Femur (tissue), 1 donor: ENCODE data around the gene POC1B.

Experiments used
- DNase-seq: peaks from one replicate; pipeline ENCODE4 v3.0.0-alpha.2; 2017

Gene POC1B

DNA sequence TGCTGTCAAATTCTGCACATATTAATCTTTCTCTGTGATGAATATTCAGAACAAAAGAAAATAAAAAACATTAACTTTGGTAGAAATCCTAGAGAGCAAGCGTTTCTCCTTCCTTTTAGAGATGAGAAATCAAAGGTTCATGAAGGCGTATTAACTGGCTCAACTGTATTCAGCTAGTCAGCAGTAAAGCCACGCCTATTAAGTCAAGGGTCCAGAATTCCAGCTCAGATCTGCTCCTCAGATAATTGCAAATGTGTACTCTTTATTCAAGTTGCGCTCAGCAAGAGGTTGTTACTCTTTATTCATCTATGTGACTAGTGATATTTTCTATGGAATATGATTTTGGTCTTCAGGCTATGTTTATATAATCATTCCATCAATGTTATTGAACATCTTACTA, 13.1 kb upstream of the POC1B start:
- DNase-seq = no peak

DNA sequence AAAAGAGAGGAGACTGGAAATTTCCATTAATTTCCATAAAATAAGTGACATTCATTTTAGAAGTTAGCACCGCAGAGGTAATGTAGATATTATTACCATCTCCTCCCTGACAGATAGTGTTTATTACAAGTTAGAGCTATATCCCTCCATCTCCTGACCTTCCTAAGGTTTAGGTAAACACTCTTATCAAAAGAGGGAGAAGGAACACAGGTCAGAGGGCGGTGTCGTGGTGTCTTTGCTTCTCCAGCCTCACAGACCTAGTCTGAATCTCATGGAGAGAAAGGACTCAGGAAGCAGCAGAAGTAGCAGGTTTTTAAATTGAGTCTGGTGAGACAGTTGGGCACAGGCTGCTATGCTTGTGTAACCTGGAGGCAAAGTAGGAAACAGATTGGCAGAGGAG, 11.5 kb upstream of the POC1B start:
- DNase-seq = no peak

DNA sequence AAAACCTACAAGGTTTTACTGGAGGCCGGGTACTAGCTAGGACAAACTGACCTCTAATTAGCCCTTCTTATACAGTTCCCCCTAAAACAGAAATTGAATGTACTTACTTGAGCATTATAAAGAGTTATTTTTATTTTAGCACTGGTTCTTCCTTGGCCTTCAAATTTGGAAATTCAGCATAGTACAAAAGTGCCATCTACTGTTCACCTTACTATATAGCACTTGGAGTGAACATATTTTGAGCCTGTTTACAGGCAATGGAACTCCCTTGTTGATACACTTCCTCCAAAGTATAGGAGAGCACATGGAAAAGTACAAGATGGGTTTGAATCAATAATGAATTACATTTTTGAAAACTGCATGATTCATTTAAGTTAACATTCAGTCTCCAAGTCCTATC, 3.9 kb upstream of the POC1B start:
- no peak for DNase-seq

DNA sequence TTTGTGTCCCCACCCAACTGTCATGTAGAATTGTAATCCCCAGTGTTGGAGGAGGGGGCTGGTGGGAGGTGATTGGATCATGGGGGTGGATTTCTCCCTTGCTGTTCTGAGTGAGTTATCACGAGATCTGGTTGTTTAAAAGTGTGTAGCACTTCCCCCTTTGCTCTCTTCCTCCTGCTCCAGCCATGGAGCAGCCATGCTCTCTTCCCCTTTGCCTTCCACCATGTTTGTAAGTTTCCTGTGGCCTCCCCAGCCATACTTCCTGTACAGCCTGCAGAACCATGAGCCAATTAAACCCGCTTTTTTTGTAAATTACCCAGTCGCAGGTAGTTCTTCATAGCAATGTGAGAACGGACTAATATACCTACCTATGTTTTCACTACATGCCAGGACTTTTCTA, 2.6 kb upstream of the POC1B start:
- no peak for DNase-seq

DNA sequence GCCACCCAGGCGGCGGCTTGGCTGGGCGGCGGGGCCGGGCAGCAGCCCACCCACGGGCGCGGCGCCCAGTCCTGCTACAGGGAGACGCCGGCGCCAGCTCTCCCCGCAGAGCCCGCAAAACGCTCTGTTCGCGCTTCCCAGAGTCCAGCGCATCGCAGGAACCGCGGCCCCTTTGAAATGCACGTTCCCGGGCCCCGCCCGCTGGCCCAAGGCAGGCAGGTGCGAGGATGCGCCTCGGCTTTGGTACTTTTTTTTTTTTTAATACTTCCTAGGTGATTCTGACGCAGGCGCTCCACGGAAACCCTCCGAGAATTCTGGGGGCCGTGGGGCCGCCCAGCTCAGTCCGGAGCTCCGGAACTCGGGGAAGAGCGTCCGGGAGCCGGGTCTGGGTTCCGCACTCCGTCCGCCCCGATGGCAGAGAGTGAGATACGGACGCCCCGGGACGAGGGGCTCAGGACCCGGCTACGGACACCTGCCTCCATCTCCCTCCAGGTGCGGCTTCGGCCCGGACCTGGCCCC, 483 bp downstream of the POC1B start:
- no peak for DNase-seq

DNA sequence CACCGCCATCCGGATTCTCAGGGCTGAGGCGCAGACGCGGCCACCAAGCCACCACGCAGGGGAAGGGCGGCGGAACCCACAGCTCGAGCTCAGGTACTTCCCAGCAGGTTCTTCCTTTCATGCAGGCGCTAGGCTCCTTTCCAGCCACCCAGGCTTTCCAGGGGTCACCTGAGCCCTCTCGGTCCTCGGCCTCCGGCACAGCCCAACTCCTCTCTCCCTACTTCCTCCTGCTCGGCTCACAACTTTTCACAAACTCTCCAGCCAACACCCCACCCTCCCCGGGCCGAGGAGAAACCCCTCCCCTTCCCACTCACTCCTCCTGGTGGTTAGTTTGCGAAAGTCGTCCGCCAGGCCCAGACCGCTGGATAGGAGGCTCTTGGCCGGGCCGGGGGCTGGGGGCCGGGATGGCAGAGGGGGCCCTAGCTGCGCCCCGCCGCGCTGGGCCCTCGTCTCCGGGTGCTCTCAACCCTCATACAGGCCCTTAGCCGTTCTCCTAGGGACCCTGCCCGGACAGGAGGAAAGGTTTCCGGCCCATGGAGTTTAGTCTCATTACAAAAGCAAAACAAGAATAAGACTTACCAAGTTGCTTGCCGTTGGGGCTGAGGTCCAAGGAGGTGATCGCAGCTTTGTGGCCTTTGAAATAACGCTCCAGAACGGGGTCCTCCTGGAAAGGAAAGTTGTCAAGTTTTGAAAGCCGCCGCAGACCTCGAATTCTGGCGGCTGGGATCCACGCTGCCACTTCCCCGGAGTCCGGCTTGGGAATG, 1.1 kb downstream of the POC1B start, which contains the start of gene GALNT4:
Gene GALNT4, minus strand, starts transcription at position 256 of the 764 bp plus-strand sequence. Its CDS starts 247 bp downstream, at position 9.
- peak; percentile 93 for DNase-seq

DNA sequence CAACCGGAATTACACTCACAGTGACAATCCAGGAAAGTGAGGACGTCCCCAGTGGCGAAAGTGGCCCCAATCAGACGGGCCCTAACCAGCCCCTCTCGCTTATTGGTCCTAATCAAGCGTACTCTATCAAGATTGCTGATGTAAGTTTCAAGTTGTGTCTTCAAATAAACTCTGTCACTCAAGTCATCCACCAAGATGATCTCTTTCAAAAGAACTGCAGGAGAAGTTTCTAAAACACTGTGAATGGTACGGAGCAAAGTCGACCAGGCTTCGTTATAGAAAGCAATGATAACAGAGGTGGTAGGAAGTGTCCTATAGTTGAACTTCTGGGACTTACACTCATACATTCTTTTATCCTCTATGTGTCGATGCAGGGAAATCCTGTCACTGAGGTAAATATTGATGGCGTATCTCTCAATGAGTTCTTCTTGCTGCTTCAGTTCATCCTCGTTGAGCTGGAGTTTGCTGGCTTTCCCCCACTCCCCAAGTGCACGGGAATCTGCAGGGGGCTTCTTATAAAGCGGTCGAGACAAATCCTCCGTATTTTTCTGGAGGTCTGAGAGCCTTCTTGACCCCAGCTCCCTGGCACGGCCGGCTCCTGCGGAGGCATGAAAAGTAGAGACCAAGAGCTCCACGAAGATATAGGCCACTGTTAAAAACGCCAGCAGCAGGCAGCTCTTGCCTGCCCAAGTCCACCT, 1.9 kb downstream of the POC1B start:
- no peak for DNase-seq

DNA sequence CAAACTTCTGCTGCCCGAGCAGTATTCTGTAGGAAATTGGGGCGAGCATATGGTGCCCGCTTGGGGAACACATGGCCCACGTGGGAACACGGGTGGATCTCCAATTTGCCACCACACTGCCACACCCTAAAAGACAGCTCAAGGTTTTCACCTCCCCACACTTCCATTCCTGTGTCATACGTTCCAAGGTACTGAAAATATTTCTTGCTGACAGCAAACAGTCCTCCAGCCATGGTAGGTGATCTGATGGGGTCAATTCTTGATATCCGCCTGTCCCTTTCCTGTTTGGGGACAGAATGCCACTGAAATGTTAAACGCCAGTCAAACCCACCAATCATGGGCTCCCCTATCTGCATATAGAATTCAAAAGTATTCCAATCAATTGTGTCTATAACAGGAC, 2.5 kb downstream of the POC1B start:
- DNase-seq = no peak

DNA sequence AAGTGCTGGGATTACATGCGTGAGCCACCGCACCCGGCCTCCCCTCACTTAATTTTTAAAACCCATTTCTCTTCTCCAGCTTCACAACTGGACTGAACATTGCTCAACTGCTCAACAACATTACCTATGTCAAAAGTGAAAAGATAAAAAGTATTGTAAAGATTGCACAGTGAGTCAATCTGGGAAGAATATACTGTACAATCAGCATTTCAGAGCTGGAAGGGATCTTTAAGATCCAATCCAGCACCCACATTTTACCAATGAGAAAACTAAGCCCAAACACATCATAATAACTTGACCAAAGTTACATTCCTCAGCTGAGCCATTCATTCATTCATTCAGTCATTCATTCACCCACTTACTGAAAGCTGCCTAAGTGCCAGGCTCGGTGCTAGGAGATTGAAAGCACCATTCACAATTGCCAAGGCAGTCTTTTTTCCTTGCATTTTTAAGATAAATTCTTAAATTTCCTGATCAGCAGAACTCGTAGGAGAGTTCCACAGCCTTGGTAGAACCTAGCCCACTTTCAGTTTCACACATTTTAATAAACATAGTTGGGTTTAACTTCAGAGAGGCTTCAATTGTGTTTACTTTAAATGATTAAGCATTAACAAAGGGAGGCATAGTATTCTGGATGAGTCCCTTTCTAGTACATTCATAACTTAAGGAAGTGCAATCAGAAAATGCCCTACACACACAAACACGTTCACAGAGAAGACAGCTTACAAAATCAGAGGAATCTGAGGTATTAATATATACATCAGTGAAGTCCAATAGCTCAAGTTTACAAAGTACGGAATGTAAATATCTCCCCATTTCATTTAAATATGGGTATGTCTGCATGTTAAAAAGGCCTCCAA, 4.3 kb downstream of the POC1B start:
- no peak for DNase-seq

DNA sequence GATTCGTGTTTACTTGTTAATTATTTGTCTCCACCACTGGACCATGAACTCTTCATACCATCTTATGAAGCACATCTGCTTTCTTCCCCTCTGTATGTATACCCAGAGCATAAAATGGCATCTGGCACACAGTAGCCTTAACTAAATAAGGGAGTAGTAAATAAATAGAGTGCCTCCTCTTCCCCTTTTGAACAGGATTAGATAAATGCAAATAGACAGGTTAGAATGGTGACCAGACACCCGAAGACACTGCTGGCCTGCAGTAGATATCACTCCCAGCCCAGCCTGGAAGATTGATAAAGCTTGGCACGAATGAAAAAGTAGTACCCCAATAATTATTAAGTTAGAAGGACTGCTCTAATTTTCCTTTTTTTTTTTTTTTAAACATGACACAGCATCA, 8.1 kb downstream of the POC1B start:
- no peak for DNase-seq

DNA sequence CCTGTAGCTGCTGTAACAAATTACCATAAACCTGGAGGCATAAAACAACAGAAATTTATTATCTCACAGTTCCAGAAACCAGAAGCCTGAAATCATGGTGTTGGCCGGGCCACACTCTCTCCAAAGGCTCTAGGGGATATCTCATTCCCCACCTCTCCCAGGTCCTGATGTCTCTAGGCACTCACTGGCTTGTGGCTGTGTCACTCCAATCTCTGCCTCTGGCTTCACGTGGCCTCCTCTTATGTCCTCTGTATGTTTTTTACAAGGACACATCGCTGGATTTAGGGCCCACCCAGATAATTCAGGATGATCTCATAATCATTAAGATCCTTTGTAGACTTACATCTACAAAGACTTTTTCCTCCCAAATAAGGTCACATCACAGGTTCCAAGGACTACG, 9.2 kb downstream of the POC1B start:
- DNase-seq = no peak

DNA sequence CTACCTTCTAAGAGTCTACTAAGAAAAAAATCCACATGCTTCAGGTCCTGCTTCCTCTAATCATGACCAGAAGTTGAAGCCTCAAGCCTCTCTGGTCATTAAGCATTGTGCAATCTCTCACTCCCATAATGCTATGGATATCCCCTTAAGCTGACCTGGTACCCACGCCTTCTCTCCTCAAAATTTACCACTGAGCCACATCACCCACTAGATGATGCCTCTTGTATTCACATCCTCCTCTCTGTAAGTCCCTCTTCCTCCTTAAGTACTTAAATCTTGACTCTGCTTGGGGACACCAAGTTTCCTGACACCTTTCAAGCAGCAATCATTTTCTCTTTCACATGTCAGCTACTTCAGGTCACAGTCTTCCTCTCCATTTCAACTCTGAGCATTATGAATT, 11.1 kb downstream of the POC1B start:
- DNase-seq = no peak

DNA sequence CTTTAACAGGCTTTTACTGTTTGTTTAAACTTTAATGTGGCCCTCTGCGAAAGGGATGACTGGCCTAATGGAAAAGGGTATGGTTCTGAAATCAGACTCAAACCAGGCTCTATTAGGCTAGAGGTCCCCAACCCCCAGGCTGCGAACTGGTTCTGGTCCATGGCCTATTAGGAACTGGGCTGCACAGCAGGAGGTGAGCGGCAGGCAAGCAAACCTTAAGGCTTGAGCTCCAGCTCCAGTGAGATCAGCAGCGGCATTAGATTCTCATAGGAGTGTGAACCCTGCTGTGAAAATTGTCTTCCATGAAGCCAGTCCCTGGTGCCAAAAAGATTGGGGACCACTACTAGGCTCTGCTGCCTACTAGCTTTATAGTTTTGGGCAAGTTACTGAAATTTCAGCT, 12.3 kb downstream of the POC1B start:
- DNase-seq = no peak

DNA sequence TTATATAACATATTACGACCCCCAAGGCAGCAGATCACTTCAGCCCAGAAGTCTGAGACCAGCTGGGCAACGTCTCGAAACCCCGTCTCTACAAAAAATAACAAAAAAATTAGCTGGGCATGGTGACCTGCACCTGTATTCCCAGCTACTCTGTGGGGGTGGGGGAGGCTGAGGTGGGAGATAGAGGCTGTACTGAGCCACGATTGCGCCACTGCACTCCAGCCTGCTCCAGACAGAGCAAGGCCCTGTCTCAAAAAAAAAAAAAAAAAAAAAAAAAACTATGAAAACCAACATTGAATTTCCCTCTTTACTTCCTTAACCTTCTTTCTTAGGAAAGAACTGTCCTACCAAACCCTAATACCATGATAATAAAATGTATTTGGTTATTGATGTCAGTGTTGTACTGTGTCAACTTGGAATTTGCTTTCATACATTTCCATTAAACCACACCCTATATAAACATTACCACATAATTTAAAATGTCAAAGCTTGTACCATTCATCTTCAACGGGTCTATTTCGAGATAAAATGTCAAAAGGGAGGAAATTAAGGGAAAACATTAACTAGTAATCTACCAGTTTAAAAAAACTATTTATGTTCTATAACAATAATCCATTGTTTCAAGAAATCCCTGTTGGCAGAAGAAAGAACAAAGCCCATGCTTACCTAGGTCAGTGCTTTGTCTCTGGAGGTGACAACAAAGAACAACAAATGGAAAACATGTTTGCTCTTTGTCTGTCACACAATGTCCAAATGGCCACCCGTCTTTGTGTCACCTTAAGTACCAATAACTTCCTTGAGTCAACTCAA, 18.6 kb downstream of the POC1B start:
- DNase-seq = no peak

DNA sequence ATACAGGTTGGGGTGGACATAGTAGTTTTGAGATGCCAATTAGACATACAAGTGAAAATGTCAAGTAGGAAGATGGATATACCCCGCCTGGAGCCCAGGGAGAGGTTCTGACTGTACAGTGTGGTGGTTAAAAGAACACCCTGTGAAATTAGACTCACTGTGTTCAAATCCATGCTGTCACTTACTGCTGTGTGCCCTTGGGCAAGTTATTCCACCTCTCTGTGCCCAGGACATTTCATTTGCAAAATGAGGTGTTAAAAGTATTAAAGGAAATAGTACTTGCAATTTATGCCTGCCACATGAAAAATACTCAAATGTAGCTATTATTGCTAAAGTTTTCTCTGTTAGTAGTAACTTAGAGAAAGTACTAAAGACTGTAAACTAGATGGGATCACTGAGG, 19.8 kb downstream of the POC1B start:
- no peak for DNase-seq

DNA sequence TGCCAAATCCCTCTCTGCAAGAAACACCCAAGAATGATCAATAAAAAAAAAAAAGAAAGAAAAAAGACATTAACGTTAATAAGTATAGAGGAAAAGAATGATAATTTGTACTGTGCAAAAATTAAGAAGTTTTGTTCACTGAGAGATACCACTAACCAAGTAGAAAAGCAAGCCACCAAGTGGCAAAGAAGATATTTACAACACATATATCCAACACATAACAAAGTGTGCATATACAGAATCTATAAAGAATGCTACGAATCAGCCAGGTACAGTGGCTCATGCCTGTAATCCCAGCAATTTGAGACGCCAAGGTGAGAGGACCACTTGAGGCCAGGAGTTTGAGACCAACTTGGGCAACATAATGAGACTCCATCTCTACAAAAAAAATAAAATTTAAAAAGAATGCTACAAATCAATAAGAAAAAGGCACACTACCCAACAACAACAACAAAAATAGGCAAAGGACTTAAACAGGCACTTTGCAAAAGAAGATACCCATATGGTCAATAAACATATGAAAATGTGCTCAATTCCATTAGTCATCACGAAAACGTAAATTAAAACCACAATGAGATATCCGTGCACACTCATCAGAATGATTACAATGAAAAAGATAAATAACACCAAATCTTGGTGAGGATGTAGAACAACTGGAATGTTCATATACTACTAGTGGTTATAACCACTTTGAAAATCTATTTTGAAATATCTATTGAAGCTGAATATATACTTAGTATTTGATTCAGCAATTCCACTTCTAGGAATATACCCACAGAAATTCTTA, 21.1 kb downstream of the POC1B start:
- no peak for DNase-seq

DNA sequence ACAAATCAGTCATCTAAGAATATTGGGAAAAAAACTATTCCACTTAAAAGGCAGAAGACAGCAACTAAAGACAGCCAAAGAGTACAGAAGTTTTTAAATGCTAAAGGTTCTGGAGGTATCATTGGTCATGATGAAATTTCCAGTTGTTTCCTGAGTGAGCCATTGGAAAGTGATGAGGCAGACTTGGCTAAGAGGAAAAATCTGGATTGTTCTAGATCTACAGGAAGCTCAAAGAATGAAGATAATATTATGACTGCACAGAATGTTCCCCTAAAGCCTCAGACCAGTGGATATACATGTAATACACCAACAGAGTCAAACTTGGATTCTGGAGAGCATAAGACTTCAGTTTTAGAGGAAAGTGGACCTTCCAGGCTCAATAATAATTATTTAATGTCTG, 24.1 kb downstream of the POC1B start:
- no peak for DNase-seq

DNA sequence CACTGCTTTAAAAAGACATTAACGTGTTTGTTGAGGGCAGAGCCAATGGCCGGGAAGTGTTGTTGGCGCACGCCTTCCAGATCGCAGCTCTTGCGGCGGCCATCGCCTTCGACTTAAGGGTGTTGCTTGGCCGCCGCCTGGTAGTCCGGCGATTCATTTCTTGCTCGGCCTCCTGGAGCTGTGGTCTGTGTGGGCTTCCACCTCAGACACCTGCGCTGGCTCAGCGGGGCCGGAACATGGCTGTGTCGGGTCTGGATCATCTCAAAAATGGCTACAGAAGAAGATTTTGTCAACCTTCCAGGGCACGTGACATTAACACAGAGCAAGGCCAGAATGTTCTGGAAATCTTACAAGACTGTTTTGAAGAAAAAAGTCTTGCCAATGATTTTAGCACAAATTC, 26.0 kb downstream of the POC1B start:
- DNase-seq = no peak

DNA sequence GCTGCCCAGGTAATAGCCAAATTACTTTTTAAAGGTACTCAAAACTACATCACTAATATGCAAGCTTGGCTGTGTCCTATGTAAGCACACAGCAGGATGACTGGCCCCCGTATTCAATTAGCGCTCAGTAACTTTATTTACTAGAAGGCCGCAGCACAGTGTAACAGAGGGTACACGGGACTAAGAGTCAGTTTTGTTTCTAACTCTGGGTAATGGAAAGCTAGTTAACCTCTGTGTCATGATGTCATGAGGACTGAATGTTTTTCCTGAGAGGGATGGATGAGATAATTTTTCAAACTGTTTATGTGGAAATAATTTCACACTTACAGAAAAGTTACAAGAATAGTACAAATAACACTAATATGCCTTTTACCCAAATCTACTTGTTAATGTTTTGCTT, 28.4 kb downstream of the POC1B start:
- DNase-seq = no peak

DNA sequence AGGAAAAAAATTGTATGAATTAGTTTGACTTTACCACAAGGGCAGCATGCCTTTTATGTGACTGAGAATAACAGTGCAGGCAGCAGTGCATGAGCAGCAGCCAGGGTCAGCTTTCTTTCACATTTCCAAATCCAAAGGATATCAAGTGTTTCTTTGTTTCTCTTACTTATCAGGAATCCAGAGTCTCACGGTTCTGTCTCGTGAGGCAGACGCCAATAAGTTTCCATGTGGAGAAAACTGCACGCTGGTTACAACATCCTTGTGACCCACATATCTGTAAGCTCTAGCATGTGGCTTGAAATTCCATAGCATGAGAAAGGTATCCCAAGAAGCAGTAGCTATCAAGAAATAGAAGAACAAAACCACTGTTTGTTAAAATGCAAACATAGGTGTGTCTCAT, 28.8 kb downstream of the POC1B start:
- no peak for DNase-seq

DNA sequence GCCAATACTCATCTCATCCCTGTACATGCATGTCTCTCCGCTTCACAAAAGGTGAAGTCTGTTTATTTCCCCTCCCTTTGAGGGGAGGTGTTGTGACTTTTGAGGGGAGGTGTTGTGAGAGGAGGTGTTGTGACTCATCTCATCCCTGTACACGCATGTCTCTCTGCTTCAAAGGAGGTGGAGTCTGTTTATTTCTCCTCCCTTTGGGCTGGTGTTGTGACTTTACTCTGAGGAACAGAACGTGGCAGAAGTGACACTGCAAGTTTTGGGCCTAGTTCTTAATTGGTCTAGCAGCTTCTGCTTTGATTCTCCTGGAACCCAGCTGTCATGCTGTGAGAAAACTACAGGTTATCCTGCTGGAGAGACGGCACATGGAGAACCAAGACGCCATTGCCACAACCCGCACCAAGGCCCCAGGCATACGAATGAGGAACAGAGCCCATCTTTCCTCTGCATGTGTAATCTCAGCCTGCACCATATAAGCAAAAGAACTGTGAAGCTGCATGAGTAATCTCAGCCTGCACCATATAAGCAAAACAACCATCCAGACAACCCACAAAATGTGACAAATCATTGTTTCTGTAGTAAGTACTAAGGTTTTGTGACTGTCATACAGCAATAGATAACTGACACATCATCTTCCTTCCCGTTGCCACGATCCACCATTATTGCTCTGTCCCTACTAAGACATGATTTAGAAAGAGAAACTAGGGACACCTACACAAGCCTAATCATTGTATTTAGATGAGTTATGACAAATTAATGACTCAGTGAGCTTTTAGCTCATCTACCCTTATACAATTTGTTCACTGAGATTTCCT, 31.2 kb downstream of the POC1B start:
- DNase-seq = no peak
